Gastrocnemius medialis (tissue), 4 donors: ENCODE measurements around the gene CHGA. TPM values are rescaled to one million over a fixed set of nuclear protein-coding genes. Genes with fewer than 3 reads are reported as not detected.

Experiments used
- ATAC-seq, 2 donors: fragments of 150-250 bp; one replicate each; pipeline ENCODE4 v1.9.1; 2016
- DNase-seq, 2 donors: peaks; one replicate each; pipeline ENCODE4 v3.0.0-alpha.2; 2019
- H3K27ac ChIP-seq, 4 donors: fragments of 200-600 bp; sonication (generic); 1 replicate in 1 of 4; 2 replicates in 3 of 4; pipeline ENCODE4 v1.5.1; 2016 to 2018; ENCODE audit warnings: mild to moderate bottlenecking in 2 of 4, moderate library complexity in 1 of 4
- H3K27me3 ChIP-seq, 3 donors: fragments of 200-600 bp; sonication (generic) in 2 of 3; 1 replicate in 1 of 3; 2 replicates in 2 of 3; pipeline versions ENCODE4 v1.5.1 to v1.6.0; 2016 to 2019; ENCODE audit warnings: mild to moderate bottlenecking in 1 of 3, moderate library complexity in 1 of 3
- H3K36me3 ChIP-seq, 2 donors: fragments of 200-600 bp; sonication (generic) in 1 of 2; one replicate each; pipeline ENCODE4 v1.5.1; 2017 to 2018
- H3K4me1 ChIP-seq, 2 donors: fragments of 200-600 bp; sonication (generic) in 1 of 2; one replicate each; pipeline ENCODE4 v1.5.1; 2016 to 2017; ENCODE audit warnings: mild to moderate bottlenecking in 2 of 2
- H3K4me3 ChIP-seq, 4 donors: fragments of 200-600 bp; sonication (generic) in 3 of 4; 1 replicate in 1 of 4; 2 replicates in 3 of 4; pipeline ENCODE4 v1.5.1; 2016 to 2019; ENCODE audit warnings: mild to moderate bottlenecking in 2 of 4
- H3K9me3 ChIP-seq, 3 donors: fragments of 200-600 bp; sonication (generic) in 2 of 3; 1 replicate in 1 of 3; 2 replicates in 2 of 3; pipeline ENCODE4 v1.5.1; 2016 to 2019
- POLR2A ChIP-seq, 2 donors: fragments of 450-650 bp; IDR thresholded peaks; one replicate each; pipeline ENCODE4 v1.6.1; 2017; ENCODE audit warnings: antibody characterized with exemption in 2 of 2, mild to moderate bottlenecking in 2 of 2, moderate library complexity in 2 of 2
- in situ Hi-C, 4 donors: fragments of 200-750 bp; cut with MboI; loops; one replicate each; pipeline versions ENCODE4 v1.15.0 to v1.8.0; 2017; ENCODE audit warnings: low sequenced_read_pairs in 4 of 4
- intact Hi-C: fragments of 100-400 bp; cut with DNase I; formaldehyde crosslinking; loops from one replicate; pipeline ENCODE4 v1.15.1; 2023; ENCODE audit warnings: low total_unique reads
- total RNA-seq, 4 donors: library from RNA; depleted of rRNA; stranded (reverse); fragments of >200 nt; gene quantifications; one replicate each; pipeline versions ENCODE4 v1.1.0 to v1.2.3, GENCODE V29; 2016
- TF ChIP-seq, protein P1 (sequence below), 5 experiments: fragments of 450-650 bp in 3 of 5; fragments of 200-600 bp in 2 of 5; sonication (generic) in 2 of 5; IDR thresholded peaks in 4 of 5; conservative IDR thresholded peaks in 1 of 5; 1 replicate in 4 of 5; 2 replicates in 1 of 5; pipeline ENCODE4 v1.5.1; 2016 to 2019; ENCODE audit warnings: antibody characterized with exemption in 5 of 5, mild to moderate bottlenecking in 3 of 5, moderate library complexity in 3 of 5

Gene CHGA
- total RNA-seq, 4 donors from 2014 or later = 0.22 to 0.25 TPM; not detected in 2

GRCh38 chr14:92942976-92943710 is 20.2 kb downstream of the CHGA start:
- Histone ChIP-seq H3K36me3 (no peaks in the 10 kb centered on the region), H3K9me3 (no peaks in the 10 kb centered on the region), H3K4me1 (no peaks in the 10 kb centered on the region), H3K27ac (no peak overlapping the region), H3K4me3 (no peak overlapping the region), H3K27me3 (no peaks in the 10 kb centered on the region)
- intact Hi-C loops = no loop called here
- in situ Hi-C loops = no loop called here
- ATAC-seq (no peak), DNase-seq (no peak)
- TF ChIP-seq, protein P1, sequence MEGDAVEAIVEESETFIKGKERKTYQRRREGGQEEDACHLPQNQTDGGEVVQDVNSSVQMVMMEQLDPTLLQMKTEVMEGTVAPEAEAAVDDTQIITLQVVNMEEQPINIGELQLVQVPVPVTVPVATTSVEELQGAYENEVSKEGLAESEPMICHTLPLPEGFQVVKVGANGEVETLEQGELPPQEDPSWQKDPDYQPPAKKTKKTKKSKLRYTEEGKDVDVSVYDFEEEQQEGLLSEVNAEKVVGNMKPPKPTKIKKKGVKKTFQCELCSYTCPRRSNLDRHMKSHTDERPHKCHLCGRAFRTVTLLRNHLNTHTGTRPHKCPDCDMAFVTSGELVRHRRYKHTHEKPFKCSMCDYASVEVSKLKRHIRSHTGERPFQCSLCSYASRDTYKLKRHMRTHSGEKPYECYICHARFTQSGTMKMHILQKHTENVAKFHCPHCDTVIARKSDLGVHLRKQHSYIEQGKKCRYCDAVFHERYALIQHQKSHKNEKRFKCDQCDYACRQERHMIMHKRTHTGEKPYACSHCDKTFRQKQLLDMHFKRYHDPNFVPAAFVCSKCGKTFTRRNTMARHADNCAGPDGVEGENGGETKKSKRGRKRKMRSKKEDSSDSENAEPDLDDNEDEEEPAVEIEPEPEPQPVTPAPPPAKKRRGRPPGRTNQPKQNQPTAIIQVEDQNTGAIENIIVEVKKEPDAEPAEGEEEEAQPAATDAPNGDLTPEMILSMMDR (IDR thresholded peaks at IDR 0.05 in 4 of 5, conservative IDR thresholded peaks at IDR 0.05 in 1 of 5) = no peak
- TF ChIP-seq POLR2A (IDR thresholded peaks at IDR 0.05) = no peak

DNA sequence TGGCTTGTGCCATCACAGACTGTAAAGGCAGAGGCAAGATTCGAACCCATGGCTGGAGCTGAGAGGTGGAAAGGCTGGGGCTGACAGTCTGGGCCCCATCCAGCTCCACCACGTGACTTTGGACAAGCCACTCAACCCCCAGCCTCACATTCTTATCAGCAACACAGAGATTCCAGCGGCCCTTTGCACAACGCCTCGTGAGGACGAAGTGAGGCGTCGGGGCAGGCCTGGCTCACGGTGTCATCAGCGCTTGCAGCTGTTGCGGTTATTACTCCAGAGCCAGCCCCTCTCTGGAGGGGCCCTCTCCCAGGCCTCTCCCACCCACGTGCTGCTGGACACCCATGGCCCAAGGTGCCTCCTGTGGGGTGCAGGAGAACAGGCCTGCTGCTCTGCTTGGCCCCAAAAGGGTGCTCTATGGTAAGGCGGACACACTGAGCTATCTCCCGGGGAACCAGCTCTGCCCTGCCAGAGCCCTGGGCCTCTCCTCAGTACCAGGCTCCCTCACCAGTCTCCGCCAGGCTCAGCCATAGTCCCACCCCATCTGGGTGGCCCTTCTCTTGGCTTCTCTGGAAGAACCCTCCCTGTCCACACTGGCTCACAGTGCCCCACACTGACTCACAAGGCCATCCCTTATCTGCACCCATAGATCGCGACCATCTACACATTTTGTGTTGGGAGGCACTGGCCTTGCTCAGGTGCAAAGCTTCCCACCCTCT is 21.1 kb downstream of the CHGA start:
- intact Hi-C loops (no loop called here), in situ Hi-C loops (no loop called here)
- DNase-seq = no peak
- no peaks in the 10 kb centered on the region for H3K9me3 ChIP-seq
- no peak overlapping the region for H3K27ac ChIP-seq
- no peak for TF ChIP-seq POLR2A (IDR thresholded peaks at IDR 0.05)
- TF ChIP-seq, protein P1 (IDR thresholded peaks at IDR 0.05 in 4 of 5, conservative IDR thresholded peaks at IDR 0.05 in 1 of 5) = no peak
- no peaks in the 10 kb centered on the region for H3K36me3 ChIP-seq
- H3K4me3 ChIP-seq = no peak overlapping the region
- H3K4me1 ChIP-seq = no peaks in the 10 kb centered on the region
- ATAC-seq = no peak
- H3K27me3 ChIP-seq = no peaks in the 10 kb centered on the region

DNA sequence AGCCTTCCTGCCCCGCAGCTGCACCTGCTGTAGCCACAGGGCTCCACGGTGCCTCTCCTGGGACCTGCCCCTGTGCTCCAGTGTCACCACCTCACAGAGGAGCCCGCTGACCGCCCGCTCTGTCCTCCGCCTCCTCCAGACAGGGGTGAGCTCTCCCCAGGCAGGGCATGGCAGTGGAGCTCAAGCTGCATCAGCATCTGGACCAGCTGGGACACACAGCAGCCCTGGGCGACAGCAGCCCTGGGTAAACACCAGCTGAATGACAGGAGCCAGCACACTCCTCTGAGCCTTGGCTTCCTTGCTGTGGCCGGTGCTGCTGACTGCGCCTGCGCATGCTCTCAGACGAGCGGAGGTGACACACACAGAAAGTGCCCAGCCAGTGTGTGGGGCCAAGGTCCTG is 22.0 kb downstream of the CHGA start:
- no peaks in the 10 kb centered on the region for H3K36me3 ChIP-seq
- intact Hi-C loops (no loop called here), in situ Hi-C loops (no loop called here)
- no peaks in the 10 kb centered on the region for H3K27me3 ChIP-seq
- no peaks in the 10 kb centered on the region for H3K9me3 ChIP-seq
- TF ChIP-seq, protein P1 (IDR thresholded peaks at IDR 0.05 in 4 of 5, conservative IDR thresholded peaks at IDR 0.05 in 1 of 5) = no peak
- no peak for TF ChIP-seq POLR2A (IDR thresholded peaks at IDR 0.05)
- DNase-seq (no peak), ATAC-seq (no peak)
- H3K27ac ChIP-seq = no peak overlapping the region
- H3K4me3 ChIP-seq = no peak overlapping the region
- no peaks in the 10 kb centered on the region for H3K4me1 ChIP-seq

DNA sequence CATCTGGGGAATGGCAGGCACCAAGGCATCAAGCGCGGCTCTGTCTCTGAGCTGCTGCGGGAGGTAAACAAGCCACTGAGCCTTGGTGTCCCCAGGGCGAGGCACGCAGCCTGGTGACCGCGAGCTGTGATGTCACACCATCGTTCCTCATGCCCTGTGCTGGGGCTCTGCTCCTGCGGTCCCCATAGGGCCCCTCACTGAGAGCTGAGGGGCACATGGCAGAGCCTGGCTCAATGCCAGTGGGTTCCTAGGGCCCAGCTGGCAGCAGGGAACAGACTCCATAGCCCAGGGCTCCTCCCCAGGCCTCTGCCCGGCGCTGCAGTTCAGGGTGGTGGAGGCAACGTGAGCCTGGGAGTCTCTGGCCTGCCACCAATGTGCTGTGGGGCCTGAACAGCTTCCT is 22.6 kb downstream of the CHGA start:
- ATAC-seq = no peak
- no peak for DNase-seq
- no peak overlapping the region for H3K27ac ChIP-seq
- intact Hi-C loops = no loop called here
- no peaks in the 10 kb centered on the region for H3K4me1 ChIP-seq
- no peaks in the 10 kb centered on the region for H3K27me3 ChIP-seq
- in situ Hi-C loops = no loop called here
- H3K36me3 ChIP-seq = no peaks in the 10 kb centered on the region
- no peak overlapping the region for H3K4me3 ChIP-seq
- H3K9me3 ChIP-seq = no peaks in the 10 kb centered on the region
- TF ChIP-seq POLR2A (IDR thresholded peaks at IDR 0.05) = no peak
- TF ChIP-seq, protein P1 (IDR thresholded peaks at IDR 0.05 in 4 of 5, conservative IDR thresholded peaks at IDR 0.05 in 1 of 5) = no peak
